ENCODE results near the gene ZNF668. TPM values are rescaled to one million over a fixed set of nuclear protein-coding genes. Genes with fewer than 3 reads are reported as not detected.

Gene ZNF668
- total RNA-seq, 1 donor from 2014 or later = 3.7 TPM

DNA sequence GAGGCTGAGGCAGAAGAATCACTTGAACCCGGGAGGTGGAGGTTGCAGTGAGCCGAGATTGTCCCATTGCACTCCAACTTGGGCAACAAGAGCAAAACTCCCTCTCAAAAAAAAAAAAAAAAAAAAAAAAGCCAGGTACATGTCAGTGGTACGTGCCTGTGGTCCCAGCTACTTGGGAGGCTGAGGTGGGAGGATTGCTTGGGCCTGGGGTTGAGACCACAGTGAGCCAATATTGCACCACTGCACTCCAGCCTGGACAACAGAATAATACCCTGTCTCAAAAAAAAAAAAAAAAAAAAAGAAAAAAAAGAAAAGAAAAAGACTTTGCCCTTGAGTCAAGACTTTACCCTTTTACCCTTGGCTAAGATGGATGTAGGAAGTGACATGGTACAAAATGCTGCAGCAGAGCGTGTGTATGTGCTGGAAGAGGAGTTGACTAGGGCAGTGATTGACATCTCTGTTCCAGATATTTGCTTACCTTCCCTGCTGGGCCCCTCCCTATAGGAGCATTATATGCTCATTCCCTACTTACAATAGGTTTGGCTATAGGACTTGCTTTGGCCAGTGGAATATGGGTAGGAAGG lies 30.1 kb downstream of the ZNF668 start:
- TF ChIP-seq EZH2 (IDR thresholded peaks at IDR 0.05) (no peak), EZH2phosphoT487 (IDR thresholded peaks at IDR 0.05) (no peak)
- TF ChIP-seq, protein P1, sequence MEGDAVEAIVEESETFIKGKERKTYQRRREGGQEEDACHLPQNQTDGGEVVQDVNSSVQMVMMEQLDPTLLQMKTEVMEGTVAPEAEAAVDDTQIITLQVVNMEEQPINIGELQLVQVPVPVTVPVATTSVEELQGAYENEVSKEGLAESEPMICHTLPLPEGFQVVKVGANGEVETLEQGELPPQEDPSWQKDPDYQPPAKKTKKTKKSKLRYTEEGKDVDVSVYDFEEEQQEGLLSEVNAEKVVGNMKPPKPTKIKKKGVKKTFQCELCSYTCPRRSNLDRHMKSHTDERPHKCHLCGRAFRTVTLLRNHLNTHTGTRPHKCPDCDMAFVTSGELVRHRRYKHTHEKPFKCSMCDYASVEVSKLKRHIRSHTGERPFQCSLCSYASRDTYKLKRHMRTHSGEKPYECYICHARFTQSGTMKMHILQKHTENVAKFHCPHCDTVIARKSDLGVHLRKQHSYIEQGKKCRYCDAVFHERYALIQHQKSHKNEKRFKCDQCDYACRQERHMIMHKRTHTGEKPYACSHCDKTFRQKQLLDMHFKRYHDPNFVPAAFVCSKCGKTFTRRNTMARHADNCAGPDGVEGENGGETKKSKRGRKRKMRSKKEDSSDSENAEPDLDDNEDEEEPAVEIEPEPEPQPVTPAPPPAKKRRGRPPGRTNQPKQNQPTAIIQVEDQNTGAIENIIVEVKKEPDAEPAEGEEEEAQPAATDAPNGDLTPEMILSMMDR (IDR thresholded peaks at IDR 0.05) = no peak
- no peaks in the 10 kb centered on the region for H3K4me1 Mint-ChIP-seq
- no peak overlapping the region for H3K4me3 Mint-ChIP-seq

DNA sequence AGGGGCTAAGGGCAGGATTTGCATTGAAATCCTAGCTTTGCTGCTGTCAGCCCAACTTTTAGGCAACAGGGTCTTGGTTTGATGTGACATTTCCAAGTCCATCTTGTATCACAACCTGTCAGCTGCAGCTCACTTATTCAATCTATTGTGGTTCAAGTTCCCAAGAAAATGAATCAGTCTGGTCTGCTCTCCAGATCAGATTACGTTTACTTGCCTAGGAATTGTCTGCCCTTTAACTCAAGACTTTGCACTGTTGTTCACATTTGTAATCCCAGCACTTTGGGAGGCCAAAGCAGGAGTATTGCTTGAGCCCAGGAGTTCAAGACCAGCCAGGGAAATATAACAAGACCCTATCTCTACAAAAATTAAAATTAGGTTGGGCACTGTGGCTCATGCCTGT lies 30.7 kb downstream of the ZNF668 start:
- Histone ChIP-seq H3K27me3 (no peaks in the 10 kb centered on the region), H3K4me2 (no peak overlapping the region), H2AFZ (replicated peaks) (no peak overlapping the region), H3K79me2 (ENCODE audit: low read depth) (no peaks in the 10 kb centered on the region), H3K4me3 (no peak overlapping the region), H3K9ac (no peak overlapping the region), H4K20me1 (ENCODE audit: low read depth) (no peaks in the 10 kb centered on the region), H3K27ac (no peak overlapping the region), H3K4me1 (no peaks in the 10 kb centered on the region), H3K9me3 (ENCODE audit: low read depth) (no peaks in the 10 kb centered on the region), H3K36me3 (no peaks in the 10 kb centered on the region), H3F3A (ENCODE audit: low read depth) (peaks cover 9% of the 10 kb centered on the region)
- TF ChIP-seq, protein P1 (IDR thresholded peaks at IDR 0.05) = no peak
- TF ChIP-seq EZH2 (IDR thresholded peaks at IDR 0.05) = no peak
- TF ChIP-seq EZH2phosphoT487 (IDR thresholded peaks at IDR 0.05) = no peak
- Mint-ChIP-seq H3K9me3 (no peaks in the 10 kb centered on the region), H3K36me3 (peaks cover 4% of the 10 kb centered on the region), H3K27ac (no peak overlapping the region), H3K27me3 (ENCODE audit: insufficient read depth, low read depth) (no peaks in the 10 kb centered on the region), H3K4me3 (no peak overlapping the region), H3K4me1 (no peaks in the 10 kb centered on the region)
- DNase-seq (ENCODE audit: low spot score) = no peak

More for the DNA sequence above, 30.1 kb downstream of the ZNF668 start:
- no peaks in the 10 kb centered on the region for H3K27me3 Mint-ChIP-seq (ENCODE audit: insufficient read depth, low read depth)
- Histone ChIP-seq H3K4me1 (no peaks in the 10 kb centered on the region), H3K27ac (no peak overlapping the region), H3K9me3 (ENCODE audit: low read depth) (no peaks in the 10 kb centered on the region), H3K36me3 (no peaks in the 10 kb centered on the region), H3K79me2 (ENCODE audit: low read depth) (no peaks in the 10 kb centered on the region), H3K4me2 (no peak overlapping the region), H2AFZ (replicated peaks) (no peak overlapping the region), H3K27me3 (no peaks in the 10 kb centered on the region), H4K20me1 (ENCODE audit: low read depth) (no peaks in the 10 kb centered on the region), H3K9ac (no peak overlapping the region), H3F3A (ENCODE audit: low read depth) (peaks cover 9% of the 10 kb centered on the region), H3K4me3 (no peak overlapping the region)
- no peaks in the 10 kb centered on the region for H3K9me3 Mint-ChIP-seq
- H3K27ac Mint-ChIP-seq = no peak overlapping the region
- DNase-seq (ENCODE audit: low spot score) = no peak
- peaks cover 4% of the 10 kb centered on the region for H3K36me3 Mint-ChIP-seq

- no peaks in the 10 kb centered on the region for H3K79me2 ChIP-seq (ENCODE audit: low read depth)
- H3K9me3 Mint-ChIP-seq = no peaks in the 10 kb centered on the region
- no peak overlapping the region for H3K4me3 Mint-ChIP-seq
- DNase-seq (ENCODE audit: low spot score) = no peak
- H3K27ac Mint-ChIP-seq = no peak overlapping the region
- H3K4me1 ChIP-seq = no peaks in the 10 kb centered on the region
- H2AFZ ChIP-seq (replicated peaks) = no peak overlapping the region
- H3K36me3 Mint-ChIP-seq = peaks cover 4% of the 10 kb centered on the region
- H4K20me1 ChIP-seq (ENCODE audit: low read depth) = no peaks in the 10 kb centered on the region
- H3K4me3 ChIP-seq = no peak overlapping the region
- H3K36me3 ChIP-seq = no peaks in the 10 kb centered on the region
- no peaks in the 10 kb centered on the region for H3K9me3 ChIP-seq (ENCODE audit: low read depth)
- no peak overlapping the region for H3K4me2 ChIP-seq
- H3K27me3 ChIP-seq = no peaks in the 10 kb centered on the region
- no peaks in the 10 kb centered on the region for H3K27me3 Mint-ChIP-seq (ENCODE audit: insufficient read depth, low read depth)
- H3K4me1 Mint-ChIP-seq = no peaks in the 10 kb centered on the region
- TF ChIP-seq EZH2 (IDR thresholded peaks at IDR 0.05) = no peak
- no peak for TF ChIP-seq EZH2phosphoT487 (IDR thresholded peaks at IDR 0.05)
- TF ChIP-seq, protein P1 (IDR thresholded peaks at IDR 0.05) = no peak
- H3K27ac ChIP-seq = no peak overlapping the region
- H3F3A ChIP-seq (ENCODE audit: low read depth) = peaks cover 9% of the 10 kb centered on the region
- H3K9ac ChIP-seq = no peak overlapping the region
Observed at GRCh38 chr16:31042866-31043265, 31.2 kb downstream of the ZNF668 start.
